Activated CD4-positive, alpha-beta T cell treated with anti-CD3 and anti-CD28 coated beads, Interleukin-2, amount 50 U/mL, for 24 hours (primary cell): Measurements from ENCODE around the gene RANGAP1.
"Not testable (repeated sequence)": the region's sequence is repeated elsewhere in the genome, so short reads cannot be mapped to it uniquely, and the experiment has no call there.

Experiments
- DNase-seq, 2 donors: peaks; one replicate each; pipeline ENCODE4 v3.0.0-alpha.2; 2020; ENCODE audit warnings: low read depth in 1 of 2, low spot score in 1 of 2

RANGAP1 gene

GRCh38 chr22:41261541-41262249, 24.3 kb downstream of the RANGAP1 start:
- DNase-seq: no peak

DNA sequence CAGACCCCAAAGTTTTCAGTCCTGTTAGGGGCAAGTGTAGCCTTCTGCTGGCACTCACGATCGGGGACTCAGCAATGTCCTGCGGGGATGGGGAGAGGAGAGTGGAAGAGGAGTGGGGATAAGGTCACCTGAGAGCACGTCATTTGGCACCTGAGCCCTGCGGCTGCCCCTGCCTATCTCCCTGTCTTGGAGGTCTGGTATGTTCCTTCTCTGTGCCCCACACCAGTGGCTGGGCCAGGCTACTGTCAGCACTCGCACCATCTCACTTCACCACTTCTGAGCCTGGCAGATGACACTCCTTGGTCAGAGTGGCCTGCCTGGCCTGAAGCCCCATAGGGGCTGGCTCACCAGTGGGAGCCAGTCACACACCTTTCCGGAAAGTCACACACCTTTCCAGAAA, 25.1 kb downstream of the RANGAP1 start:
- DNase-seq: no peak

GRCh38 chr22:41259756-41260155, 26.2 kb downstream of the RANGAP1 start:
- DNase-seq: not testable (repeated sequence)

GRCh38 chr22:41257696-41258095, 28.3 kb downstream of the RANGAP1 start:
- no peak for DNase-seq

DNA sequence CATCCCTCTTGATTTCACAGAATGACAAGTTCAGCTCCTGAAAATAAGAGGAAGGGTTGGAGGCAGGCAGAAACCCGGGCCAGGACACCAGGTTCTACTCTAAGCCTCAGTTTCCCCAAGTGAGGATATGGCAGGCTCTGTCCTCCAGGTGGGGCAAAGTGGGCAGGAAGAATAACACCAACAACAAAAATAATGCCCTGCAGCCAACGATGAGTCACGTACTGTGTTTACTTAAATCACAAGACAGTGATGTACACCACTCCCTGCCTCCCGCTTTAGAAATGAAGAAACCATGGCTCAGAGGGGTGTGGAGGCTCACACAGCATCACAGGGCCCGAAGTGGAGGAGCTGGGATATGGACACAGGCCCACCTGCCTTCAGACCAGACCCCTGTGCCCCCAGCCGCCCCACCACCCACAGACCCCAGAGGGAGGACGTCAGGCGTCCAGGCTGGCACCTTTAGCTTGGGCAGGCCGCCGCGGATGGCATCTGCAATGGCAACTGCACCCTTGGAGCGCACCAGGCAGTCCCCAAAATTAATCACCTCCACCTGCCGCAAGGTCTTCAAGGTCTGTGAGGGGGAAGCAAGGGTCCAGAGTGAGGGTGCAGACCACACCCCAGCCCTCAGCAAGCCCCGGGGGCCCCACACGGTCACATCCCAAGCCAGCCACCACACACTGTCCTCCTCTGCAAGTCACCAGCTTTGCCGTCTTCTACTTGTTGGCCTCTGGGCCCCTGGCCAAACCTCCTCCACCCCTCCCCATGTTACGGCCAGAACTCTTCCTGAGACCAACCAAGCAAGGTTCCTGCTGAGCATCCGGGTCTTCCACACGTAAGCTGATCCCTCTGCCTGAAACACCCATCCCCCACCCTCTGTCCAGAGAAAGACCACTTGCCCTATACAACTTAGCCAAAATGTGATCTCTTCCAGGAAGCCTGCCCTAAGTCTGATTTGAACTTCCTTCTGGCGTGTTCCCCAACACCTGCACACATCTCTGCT, 29.4 kb downstream of the RANGAP1 start:
- no peak for DNase-seq

DNA sequence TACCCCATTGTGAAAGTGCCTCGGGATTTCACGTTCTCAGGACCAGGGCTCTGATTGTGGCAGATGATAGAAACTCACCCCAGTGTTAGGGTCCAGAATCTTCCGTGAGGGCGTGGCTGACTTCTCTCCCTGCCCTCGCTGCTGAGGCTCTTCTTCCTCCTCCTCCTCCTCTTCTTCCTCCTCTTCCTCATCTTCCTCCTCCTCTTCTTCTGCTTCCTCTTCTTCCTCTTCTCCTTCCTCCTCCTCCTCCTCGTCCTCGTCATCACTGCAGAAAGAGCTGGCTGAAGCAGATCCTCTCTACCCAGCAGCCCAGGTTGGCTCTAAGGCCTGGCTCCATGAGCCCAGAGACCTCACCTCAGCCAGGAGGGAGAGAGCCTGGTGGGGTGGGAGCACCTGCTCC, 31.8 kb downstream of the RANGAP1 start:
- no peak for DNase-seq

DNA sequence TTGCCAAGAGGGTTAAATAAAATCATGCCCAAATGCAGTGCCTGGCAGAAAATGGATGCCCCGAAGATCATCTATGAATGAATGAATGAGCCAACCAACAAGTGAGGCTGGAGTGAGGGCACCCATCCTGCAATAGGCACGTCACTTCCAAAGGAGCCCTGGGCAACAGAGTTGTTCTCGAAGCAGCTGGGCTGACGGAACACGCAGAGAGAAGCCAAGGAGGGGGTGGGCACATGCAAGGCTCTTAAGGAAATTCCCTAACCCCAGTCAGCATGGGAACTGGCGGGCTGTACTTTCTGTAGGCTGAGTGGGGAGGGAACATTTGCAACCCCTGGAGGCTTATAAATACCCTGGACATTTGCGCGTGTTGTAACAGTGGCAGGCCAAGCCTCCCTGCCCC, 33.6 kb downstream of the RANGAP1 start:
- DNase-seq: no peak

DNA sequence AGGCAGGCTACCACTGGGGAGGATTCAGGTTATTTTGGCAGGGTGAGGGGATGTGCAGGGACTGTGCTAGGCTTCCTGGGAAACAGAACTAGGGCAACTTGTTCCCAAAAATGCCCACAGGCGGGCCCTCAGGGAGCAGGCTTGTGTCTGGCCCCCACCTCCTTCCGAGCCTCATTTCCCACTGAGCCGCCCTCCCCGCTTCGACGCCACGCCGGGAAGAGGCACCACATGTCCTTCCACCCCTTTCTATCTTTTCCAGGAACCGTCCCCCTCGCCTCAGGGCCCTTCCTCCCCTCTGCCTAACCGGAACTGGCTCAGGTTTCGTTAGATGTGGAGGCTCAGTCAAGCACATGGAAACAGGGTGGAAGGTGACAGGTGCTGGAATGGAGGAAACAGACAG, 35.9 kb downstream of the RANGAP1 start:
- no peak for DNase-seq

DNA sequence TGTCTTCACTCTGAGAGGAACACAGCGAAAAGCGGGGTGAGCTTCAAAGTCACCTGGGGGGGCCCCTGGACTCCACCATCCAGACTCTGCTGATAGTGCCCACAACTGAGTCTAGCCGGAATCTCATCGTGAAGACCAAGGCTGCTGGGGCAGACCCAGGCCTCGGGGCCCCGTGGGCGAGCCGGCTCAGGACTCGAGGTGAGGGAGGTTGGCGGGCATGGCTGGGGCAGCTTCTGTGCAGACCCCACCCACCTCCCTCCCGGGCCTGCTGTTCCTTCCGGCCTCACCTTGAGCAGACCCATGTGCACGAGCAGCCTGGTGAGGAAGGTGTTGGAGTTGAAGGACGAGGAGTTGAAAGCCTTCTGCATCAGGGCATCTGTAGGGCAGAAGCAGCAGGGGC, 36.5 kb downstream of the RANGAP1 start:
- no peak for DNase-seq

DNA sequence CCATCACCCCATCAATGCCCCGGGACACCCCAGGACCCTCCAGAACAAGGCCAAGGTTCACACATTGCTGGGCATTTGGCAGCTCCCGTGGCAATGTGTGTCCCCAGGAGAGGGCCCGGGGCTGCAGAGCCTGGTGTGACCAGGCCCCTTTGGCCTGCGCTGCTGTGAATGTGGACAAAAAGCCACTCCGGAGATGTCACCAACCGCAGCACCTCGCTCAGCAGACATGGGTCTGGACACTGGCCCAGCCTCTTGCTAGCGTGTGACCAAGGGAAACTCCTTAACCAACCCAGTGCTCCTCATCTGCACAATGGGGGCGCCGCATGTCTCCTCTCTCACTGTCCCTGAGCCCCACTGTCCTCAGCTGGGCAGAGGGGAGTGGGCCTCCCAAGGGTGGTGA, 37.2 kb downstream of the RANGAP1 start:
- DNase-seq: no peak

DNA sequence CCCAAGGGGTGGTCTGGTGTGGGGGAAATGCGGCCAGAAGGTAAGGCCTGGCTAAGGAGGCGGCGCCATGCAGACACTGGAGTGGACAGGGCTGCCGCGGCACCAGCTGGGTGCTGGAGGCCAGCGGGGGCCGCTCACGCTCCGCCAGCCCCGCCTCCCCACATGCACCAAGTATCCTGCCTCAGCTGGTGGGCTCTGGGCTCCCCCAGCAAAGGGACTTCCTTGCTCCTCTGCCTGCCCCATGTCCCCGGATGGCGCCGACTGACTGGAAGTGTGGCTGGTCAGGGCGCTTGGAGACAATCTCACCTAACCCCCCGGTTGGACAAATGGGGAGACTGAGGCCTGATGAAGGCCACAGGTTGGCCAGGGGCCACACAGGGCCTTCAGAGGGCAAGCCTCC, 37.7 kb downstream of the RANGAP1 start:
- no peak for DNase-seq

DNA sequence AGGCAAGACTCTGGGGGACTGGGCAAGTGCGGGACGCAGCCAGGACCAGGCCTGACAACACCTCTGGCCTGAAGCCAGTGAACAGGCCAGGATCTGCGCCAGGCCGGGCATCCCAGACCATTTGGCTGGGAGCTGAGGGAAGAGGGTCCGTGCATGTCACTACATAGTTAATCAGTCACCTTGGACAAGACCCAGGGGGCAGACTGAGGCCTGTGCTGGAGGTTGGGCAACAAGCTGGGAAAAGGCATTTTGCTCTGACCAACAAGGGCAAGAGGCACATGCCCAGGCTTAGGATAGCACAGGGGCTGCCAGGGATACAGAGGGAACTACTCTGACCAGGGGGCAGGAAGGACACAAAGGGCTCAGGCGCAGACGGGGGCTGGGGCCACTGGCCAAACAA, 38.3 kb downstream of the RANGAP1 start:
- no peak for DNase-seq

GRCh38 chr22:41245917-41246499, 40.0 kb downstream of the RANGAP1 start:
- DNase-seq: no peak

DNA sequence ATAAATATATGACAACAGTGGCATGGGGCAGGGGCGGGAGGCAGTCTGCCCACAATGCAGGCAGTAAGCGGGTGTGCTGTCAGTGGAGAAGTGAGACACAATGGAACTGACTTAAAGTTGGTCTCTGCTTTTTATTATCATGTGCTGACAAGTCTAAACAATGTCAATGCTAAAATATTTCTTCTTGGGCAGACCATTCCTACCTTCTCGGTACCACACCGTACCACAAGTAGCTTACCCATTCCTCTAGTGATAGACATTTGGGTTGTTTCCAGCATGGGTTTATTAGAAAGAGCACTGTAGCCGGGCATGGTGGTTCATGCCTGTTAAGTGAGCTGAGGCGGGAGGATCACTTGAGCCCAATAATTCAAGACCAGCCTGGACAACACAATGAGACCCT, 42.6 kb downstream of the RANGAP1 start:
- no peak for DNase-seq

- DNase-seq: no peak
Observed at GRCh38 chr22:41242396-41243117, 43.4 kb downstream of the RANGAP1 start.

DNA sequence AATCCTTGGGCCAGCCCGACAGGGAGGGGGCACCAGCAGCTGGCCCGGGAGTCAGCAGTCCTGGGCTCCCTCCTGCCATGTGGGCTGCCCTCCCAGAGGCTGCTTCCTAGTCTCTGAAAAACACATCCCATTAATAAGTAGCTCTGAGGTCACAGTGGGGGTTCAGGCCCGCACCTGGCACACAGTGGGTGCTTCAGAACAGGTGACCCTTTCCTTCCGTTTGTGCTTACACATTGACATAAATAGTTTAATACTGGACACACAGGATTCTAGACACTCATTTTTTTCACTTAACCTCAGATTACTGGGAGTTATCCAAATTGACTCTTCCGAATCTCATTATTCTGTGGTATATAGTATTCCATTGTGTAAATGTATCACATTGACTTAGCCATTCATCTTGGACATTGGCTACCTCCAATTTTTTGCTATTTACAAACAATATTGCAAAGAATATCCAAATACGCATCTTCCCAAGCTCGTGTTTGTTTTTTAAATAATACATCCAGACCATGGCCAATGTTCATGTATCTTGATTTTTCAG, 44.8 kb downstream of the RANGAP1 start:
- no peak for DNase-seq

DNA sequence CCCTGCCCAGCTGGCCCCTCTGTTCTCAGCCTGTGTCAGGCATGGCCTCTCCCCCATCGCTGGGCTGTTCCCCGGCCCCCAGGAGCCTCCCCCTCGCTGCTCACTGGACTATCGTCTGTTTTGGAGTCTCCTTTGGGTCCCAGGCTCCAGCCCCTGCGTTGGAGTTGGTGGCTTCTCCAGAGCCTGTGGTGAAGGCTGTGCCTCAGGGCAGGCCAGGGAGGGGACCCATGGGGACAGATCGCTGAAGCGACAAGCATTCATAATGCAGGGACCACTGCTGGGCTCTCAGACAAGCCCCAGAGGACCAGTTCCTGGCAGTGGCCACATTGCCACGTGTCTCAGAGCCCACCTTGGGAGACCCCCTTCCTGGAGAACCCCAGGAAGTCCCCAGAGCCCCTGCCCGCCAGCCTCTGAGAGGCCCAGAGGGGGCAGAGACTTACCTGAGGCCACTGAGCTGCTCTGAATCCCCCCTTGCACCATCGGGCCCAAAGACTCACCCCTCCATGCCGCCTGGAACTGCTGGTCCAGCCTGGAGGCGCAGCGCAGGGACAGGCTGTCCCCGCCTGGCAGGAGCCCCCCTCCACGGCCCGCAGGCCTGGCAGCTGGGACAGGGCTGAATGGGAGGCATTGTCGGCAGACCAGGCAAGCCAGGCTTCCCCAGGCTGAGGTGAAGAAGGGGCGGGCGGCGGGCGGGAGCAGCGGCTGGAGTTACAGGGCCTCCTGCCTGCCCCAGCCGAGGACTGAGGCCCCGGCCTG, 45.4 kb downstream of the RANGAP1 start, which contains the start of gene CHADL:
CHADL (minus strand) TSS at position 555 of the 756 bp plus-strand sequence; CDS start at position 505, 50 bp downstream.
- DNase-seq: no peak

DNA sequence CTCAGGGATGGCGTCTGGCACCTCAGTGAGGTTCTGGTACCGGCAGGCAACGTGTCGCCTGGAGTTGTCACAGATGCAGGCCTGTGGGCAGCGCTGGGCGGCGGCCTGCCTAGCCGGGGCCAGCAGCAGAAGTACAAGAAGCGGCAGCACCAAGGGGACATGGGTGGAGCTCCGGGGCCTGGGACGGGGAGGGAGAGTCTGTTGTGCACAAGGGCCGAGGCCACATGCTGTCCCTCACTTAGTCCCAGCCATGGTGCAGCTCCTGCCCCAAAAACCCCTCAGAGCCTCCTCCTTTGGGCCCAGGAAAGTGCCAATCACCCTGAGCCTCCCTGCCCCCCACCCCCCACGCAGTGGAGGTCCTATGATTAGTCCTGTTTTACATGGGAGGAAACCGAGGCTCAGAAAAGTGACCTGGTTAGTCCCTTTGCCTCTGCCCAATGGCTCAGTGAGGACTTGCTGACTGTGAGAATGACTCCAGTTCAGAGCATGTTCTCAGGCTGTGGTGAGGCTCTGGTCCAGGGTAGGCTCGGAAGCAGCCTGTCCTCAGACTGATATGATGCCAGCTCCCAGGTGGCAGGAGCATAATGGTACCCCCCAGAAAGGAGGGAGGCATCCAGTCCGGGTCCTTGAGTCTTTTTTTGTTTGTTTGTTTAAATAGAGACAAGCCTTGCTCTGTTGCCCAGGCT, 46.4 kb downstream of the RANGAP1 start:
- DNase-seq: no peak
